HG03354 (cell line): ENCODE measurements around the gene CAMK2B.

Experiments
- ATAC-seq: cut with Tn5 transposase; IDR thresholded peaks from one replicate; pipeline ENCODE4 v1.9.1; 2021; ENCODE audit warnings: mild to moderate bottlenecking; ENCODE audit not compliant: unreplicated experiment, poor library complexity, severe bottlenecking

The CAMK2B gene

DNA sequence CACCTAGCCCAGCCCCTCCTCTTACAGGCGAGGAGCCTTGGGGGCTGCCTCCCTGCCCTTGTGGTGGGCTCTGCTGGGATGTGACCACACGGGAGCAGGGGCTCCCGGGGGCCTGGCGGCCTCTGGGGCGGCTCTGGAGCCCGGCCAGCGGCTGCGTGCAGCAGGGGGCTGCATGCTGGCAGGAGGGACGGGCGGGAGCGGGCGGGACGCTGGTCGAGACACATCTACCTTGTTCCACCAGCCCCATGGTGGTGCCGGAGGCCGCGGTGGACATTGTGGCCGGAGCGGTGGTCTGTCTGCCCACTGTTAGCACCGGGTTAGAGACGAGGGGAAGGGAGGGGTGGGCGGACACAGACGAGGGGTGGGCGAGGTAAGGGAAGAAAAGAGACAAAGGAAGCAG lies 86.0 kb downstream of the CAMK2B start:
- ATAC-seq: no peak

DNA sequence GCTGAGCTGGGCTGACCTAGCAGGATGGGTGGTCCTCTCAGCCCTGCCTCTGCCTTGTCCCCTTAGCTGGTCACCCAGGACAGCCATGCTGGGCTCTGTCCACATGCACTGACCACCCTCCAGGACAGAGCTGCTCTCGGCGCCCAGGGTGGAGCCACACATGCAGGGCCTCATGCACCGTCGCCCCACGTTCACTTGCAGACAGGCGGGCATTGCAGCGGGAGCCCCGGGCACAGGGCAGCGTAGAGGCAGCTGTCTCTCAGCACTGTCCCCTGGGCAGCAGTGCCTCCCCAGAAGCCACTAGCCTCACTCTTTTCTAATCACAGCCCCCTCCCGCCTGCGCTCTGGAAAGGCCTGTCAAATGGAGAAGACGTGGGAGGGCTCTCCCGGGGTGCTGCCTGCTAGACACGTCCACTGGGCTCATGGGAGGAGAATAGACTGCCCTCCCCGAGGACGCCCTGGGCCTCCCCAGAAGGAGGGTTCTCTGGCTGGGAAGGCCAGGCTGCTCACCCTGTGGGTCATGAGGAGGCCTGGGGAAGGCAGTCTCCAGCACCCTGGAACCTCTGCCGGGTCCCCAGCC lies 87.2 kb downstream of the CAMK2B start:
- no peak for ATAC-seq

DNA sequence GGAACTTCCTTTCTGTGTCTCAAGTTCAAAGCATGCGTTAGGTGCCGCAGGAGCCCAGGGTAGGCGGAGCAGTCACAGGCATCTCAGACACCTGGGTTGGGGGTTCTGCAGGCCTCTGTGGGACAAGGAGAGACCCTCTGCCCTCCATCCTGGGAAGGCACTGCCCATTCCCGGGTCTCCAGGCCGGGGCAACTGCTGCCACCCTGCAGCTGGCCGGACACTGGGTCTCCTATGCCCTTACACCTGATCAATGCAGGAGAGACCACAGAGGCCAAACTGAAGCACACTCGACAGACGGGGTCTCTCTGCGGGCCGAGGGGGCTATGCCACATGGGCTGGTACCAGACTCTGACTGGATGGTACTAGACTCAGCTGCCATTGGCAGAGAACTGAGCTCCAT lies 87.7 kb downstream of the CAMK2B start:
- no peak for ATAC-seq

DNA sequence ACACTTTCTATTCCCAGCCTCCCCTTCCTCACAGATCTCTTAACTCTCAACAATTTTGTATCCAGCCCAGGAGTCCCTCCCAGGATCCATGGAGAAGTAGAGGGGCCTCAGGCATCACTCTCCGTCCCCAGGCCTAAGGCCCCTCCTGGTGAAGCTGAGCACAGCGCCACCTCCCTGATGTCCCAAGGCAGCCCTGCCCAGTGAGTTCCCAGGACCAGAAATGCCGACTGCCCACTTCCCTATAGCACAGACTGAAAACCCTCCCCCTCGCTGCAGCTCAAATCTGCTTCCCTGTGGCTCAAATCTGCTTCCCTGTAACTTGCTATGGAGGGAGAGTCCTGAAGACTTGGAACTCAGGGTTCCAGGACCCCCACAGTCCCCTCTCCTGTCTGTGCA lies 89.1 kb downstream of the CAMK2B start:
- no peak for ATAC-seq

DNA sequence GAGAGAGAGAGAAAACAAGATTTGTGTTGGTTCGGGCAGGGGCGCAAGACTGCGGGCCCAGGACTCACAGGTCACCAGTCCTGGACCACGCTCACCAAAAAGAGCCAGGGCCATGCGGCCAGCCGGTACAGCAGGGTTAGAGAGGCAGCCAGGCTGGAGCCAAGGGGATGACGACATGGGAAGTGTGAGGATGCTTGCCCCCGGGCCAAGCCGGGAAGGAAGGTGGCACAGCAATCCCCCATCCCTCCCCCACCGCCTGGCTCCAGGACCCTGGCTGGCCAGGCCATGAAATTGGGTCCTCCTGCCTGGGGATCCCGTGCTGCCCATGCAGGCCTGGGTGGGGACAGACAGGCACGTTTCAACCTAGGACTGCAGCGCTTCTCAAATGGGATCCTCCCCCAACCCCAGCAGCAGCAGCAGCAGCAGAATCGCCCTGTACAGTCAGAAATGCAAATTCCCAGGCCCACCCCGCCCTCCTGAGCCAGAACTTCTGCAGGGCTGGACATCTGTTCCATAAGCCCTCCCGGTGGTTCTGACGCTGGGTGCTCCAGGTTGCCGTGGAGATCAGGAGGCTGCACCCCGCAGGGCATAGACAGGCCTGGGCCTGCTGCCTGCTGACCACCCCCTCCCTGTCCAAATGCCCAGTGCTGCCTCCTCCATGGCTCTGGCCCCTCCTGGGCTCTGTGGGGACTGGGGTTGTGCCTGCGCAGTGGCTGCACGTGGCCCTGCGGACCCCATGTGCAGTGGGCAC lies 89.6 kb downstream of the CAMK2B start:
- ATAC-seq: no peak

DNA sequence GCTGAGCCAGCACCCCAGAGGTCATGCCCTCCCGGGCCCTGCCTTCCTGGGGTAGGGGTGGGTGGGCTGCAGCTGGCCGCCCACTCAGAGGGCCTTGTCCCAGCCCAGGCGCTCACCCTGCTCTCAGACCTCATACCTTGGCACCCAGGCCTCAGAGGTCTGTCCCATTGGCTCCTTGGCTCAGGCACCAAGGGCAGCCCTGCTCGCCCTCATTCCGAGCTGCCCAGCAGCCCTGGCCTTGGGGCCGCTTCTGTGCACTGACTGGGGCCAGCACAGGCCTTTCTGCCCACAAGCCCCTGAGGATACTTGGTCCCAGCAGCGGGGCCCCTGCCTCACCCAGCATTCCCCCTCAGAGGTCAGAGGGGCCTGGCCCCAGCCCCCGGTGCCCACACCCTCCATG lies 90.3 kb downstream of the CAMK2B start:
- no peak for ATAC-seq

DNA sequence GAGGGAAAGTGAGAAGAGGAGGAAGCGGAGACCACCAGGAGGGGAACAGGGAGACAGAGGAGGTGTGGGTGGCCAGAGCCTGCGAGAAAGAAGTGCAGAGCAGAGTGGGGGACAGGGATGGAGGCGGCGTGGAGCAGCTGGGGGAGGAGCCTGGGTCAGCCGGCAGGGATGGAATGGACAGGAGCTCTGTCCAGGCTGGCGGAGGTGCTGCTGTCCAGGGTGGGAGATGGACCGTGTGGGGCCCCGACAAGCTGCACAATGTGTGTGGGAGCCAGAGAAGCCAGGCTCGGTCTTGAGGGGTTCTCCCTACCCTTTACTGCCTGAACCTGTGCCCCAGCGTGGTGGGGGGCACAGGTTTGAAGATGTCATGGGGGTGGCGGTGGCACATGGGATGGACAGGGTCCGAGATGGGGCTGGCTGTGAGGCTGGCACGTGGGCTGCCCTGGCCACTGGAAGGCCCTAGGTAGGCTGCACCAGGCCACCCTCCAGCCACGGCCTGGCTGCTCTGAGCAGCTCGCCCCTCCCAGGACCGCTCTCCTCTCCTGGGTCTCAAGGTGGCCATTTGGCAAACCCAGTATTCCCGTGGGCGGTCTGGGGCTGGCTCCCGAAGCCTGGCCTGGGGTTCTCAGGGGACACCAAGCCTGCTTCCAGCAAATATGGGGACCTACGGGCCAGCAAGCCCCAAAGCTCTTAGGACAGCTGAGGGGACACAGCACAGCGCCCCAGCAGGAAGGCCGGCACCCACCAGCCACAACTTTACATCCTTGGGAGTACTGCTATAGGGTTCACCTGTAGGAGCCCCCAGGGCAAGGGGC lies 92.3 kb downstream of the CAMK2B start:
- ATAC-seq: no peak

DNA sequence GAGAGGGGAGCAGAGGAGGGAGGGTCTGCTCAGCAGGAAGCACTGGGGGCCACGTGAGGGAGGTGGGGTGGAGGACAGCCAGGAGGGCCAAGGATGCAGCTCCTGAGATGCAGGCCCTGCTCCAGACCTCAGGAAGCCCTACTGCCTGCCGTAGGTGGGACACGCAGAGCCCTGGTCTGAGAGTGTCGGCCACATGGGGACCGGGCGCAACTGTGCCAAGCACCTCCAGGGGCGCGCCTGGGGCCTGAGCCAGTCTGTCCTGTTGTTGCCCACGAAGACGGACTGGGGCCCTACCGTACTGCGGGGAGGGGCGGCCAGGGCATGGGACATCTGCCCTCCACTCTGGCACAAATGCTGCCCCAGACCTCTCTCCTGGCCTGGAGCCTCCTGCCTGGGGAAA lies 93.0 kb downstream of the CAMK2B start:
- no peak for ATAC-seq

DNA sequence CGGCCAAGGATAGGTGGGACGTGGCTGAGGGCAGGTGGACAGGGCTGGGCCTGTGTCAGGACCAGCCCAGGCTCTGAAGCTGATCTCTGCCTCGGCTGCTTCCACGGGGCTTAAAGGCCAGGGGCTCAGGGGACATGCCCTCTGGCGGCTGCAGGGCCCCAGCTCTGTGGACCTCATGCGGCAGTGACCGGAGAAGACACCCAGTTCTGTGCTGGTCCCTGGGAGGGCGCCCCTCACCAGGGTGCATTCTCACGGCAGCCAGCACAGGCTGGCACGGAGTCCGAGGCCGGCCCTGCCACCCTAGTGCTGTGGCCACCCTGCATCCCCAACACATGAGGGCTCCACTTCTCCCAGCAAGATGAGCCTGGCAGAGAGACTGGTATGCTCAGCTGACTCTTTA lies 94.3 kb downstream of the CAMK2B start:
- ATAC-seq: no peak

DNA sequence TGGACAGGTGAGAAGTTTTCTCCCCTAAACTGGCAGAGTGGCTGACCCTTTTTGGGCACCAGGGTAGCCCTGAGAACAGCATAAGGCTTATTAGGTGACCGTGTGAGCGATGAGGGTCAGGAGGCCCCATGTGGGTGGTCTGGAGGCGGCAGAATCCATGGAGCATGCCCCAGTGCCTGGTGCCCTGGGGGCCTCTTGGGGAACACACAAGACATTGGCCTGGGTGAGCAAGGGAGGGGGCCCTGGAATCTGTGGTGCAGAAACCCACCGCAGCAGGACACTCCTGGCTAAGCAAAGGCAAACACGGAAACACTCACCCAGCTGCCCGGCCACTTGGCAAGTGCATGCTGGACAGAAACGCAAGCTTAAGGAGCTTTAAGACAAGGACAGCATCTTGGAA lies 95.1 kb downstream of the CAMK2B start:
- no peak for ATAC-seq

DNA sequence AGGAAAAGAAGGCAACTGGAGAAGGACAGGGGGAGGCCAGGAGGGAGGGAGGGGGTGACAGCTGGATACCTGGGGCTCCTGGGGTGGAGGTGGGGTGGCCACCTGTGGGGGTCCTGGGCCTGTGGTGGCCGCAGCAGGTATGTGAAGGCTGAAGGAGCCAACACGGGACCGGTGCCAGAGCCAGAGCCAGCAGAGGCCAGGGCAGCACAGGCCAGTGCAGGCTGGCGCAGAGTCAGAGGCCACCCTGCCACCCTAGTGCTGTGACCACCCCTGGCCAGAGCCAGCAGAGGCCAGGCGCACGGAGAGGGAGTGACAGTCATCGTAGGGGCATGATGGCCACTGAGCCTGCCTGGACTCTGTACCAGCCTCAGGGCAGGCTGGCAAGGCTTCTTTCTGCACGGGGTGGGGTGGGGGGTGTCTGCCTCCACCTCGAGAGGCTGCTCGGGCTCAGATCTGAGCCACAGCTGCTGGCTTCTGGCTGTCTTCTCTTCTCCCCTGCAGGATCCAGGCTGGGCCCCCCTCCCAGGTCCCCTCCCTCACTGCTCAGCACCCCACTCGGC lies 95.8 kb downstream of the CAMK2B start:
- ATAC-seq: no peak

DNA sequence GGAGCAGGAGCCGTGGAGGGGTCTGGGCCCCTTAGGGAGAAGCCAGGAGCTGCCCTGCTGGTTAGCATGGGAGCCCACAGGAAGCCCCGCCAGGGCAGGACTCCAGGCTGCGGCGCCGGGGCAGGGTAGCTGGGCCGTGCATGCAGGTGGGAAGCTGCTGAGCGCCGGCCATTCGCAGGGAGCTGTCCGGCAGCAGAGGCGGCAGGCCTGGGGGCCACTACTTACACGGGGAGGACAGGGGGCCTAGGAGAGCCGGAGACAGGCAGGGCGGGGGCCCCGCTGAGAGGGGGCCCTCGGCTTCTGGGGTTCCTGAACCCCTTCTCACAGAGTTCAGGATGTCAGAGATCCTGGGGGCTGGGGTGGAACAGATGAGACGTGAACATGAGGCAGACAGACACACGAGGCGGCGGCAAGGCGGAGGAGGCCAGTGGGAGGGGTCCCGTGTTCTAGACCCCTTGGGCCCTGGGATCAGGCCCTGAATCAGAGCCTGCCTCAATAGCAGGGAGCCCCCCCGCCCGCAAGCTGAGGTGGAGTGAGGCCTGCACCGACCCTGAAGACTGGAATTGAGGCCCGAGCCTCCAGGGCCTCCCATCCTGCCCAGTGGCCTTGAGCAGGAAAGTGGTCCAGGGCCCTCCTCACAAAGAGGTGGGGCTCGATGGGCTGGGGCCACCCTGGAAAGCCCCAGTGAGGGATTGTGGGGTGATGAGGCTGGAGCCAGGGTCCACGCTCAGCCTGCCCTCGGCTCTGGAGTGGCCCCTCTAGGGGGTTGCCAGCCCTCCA lies 96.6 kb downstream of the CAMK2B start:
- no peak for ATAC-seq

DNA sequence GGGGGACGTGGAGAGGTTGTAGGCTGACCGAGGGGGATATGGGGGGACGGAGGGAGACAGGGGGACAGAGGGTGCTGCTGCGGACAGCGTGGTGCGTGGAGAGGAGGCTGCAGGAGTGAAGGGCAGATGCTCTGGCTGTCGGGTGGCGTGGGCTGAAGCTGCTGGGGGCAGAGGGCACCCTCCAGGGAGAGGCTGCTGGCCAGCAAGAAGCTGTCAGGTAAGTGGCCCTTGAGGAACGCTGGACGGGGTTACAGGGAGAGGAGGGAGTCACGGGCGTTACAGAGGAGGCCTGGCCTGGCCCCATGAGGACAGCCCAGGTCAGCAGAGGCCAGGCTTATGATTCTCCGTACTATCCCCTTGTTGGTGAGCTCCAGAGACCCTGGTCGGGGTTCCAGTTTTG lies 97.5 kb downstream of the CAMK2B start:
- ATAC-seq: no peak

DNA sequence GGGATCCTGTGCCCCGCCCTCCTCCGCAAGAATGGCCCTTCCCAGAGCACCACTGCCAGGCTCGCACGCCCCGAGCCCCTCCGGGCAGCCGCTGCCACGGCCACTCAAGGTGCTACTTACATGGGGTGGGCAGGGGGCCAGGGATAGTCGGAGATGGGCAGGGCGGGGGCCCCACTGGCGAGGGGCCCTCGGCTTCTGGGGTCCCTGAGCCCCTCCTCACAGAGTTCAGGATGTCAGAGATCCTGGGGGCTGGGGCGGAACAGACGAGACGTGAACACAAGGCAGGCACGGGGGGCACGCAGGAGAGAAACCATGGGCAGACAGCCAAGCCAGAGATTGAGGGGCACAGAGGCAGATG lies 99.0 kb downstream of the CAMK2B start:
- no peak for ATAC-seq

DNA sequence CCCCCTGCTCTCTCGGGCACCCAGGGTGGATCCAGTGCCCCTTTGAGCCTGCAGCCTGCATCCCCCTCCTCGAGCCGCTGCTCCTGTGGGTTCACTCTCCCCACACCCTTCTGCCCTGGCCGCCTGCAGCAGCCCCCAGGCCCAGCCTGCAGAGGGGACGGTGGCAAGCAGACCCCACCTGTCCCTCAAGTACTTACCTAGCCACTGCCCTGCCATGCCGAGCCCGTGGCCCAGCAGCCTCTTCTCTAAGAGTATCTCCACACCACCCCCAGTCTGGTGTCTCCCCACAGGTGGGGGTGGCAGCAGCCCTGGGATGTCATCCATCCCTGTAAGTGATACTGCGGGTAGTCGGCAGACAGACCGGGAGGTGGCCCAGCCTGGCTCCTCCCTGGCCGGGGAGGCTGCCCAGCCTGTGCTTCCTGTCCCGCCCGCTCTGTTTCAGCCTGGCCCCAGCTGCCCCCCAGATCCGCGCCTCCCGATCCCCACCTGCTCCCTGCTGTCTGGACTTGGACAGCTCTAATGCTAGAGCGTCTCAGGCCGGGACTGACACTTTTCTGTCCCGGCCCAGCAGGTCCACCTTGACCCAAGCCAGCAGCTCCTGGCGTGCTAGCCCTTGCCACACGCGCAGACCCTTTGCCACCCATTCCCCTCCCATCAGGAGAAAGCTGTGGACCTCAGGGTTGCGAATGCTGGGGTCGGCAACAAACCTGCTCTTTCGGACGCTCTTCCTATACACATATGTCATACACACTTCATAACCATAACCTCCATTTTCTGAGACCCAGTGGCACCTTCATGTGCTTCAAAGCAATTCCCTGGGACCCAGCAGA lies 99.6 kb downstream of the CAMK2B start:
- ATAC-seq: no peak

DNA sequence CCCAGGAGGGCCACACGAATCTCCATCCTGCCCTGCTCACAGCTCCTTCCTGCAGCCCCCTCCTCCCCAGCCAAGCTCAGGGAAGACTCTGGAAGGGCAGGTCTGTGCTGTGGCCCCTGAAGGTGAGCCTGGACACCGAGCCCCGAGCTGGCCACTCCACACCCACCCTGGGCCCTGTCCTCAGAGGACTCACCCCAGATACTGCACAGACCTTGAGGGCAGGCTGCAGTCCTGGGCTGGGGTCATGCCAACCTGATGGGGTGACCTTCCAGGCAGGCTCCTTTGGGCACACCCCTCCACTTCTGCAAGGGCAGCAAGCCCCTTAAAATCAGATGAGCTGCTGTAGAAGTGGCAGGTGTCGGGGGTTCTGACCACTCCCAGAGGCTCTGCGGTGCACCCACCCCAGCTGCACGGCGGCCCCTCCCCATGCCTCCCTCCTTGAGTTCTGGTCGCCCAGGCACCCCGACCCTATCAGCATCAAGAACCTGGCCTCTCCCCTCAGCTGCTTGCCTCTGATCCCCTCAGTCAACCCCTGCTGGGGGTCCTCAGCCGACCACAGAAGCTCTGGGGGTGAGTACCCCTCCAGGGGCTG lies 100.3 kb downstream of the CAMK2B start:
- ATAC-seq: no peak

DNA sequence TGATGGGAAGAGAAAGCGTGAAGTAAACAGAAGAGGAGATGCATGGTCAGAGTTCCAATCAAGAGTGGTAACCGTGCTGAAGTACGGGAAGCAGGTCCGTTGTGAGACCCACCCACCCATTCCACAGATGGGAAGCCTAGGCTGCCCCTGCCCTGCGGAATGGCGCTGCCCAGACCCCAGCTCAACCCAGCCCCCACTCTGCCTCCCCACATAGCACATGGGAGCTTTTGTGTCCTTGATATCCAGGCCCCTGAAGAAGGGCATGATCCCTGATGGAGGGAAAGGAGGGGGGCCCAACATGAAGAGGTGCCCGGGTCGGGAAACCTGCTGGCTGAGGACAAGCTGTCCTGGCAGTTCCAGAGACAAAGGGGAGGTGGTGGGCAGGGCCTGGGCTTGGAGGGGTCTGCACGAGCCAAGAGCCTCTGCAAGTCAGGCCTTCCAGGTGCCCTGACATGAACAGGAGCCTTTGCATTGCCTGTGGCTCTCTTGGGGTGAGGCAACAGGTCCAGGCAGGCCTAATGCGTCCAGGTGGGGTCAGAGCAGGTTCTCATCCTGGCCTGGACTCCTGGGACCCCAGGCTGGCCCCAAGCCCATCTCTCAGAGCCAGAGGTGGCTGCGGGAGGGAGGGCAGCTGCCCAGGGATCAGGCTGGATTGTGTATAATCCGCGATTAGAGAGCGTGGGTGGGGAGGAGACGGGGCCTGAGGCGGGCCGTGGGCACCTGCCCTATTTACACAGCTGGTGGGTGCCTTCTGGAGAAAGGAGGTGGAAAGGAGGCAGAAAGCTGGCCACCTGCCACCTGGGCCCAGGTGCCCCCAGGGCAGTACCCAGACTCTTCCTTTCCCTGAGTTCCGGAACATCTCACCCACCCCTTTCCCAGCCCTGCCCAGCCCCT lies 101.1 kb downstream of the CAMK2B start:
- ATAC-seq: no peak
